H1 (cell line): ENCODE data around the gene CPLANE2. TPM values are rescaled to one million over a fixed set of nuclear protein-coding genes. Genes with fewer than 3 reads are reported as not detected.

Experiments
- CTCF ChIA-PET: fragments of 300-600 bp; sonication (Branson Sonifier 250); formaldehyde crosslinking; loops from one replicate; lab custom pipeline; 2021; ENCODE audit not compliant: partially characterized antibody; lab: Charles Lee
- POLR2A ChIA-PET: fragments of 300-600 bp; sonication (Branson Sonifier 250); formaldehyde crosslinking; loops from one replicate; lab custom pipeline; 2021; ENCODE audit warnings: inconsistent platforms; ENCODE audit not compliant: partially characterized antibody; lab: Charles Lee
- DNase-seq, 2 experiments: peaks; one replicate each; pipeline versions ENCODE4 v3.0.0 to v3.0.0-alpha.2; 2010 to 2022; ENCODE audit warnings: low spot score in 2 of 2, low read depth in 1 of 2, mixed read lengths in 1 of 2
- FAIRE-seq: peaks from 2 replicates; lab custom pipeline; 2011; peaks lifted over from hg19 to GRCh38; lab: Jason Lieb, UNC
- H2AFZ ChIP-seq: 2 replicates; pipeline ENCODE4 v1.8.1; 2012; ENCODE audit warnings: low read length, inconsistent platforms
- H2AK5ac ChIP-seq: 2 replicates; pipeline ENCODE4 v1.6.1; 2013; ENCODE audit warnings: low read depth, low read length
- H2BK120ac ChIP-seq: replicated peaks from 2 replicates; pipeline ENCODE3; 2013; ENCODE audit warnings: low read depth, low read length, inconsistent platforms
- H2BK12ac ChIP-seq: 2 replicates; pipeline ENCODE4 v1.6.1; 2013; ENCODE audit warnings: low read depth, low read length
- H2BK15ac ChIP-seq: 2 replicates; pipeline ENCODE4 v1.6.1; 2013; ENCODE audit warnings: low read length
- H2BK20ac ChIP-seq: 2 replicates; pipeline ENCODE4 v1.6.1; 2013; ENCODE audit warnings: low read length
- H2BK5ac ChIP-seq: 2 replicates; pipeline ENCODE4 v1.6.1; 2013; ENCODE audit warnings: low read depth, low read length
- H3K14ac ChIP-seq: 2 replicates; pipeline ENCODE4 v1.6.1; 2013; ENCODE audit warnings: inconsistent platforms; ENCODE audit not compliant: insufficient read length
- H3K18ac ChIP-seq: 2 replicates; pipeline ENCODE4 v1.6.1; 2013; ENCODE audit warnings: low read length; ENCODE audit errors: extremely low read depth
- H3K23ac ChIP-seq: 2 replicates; pipeline ENCODE4 v1.6.1; 2013; ENCODE audit warnings: inconsistent platforms; ENCODE audit not compliant: insufficient read length
- H3K23me2 ChIP-seq: 2 replicates; pipeline ENCODE4 v1.6.1; 2013; ENCODE audit warnings: low read depth, low read length
- H3K27ac ChIP-seq: 2 replicates; pipeline ENCODE4 v1.6.1; 2011; ENCODE audit warnings: low read depth, low read length, inconsistent platforms
- H3K27me3 ChIP-seq, 4 experiments: replicated peaks in 1 of 4; 1 replicate in 1 of 4; 2 replicates in 3 of 4; pipeline versions ENCODE4 v1.6.1 to v1.8.1; 2011 to 2013; ENCODE audit warnings: low read length in 3 of 4, mild to moderate bottlenecking in 3 of 4, inconsistent platforms in 2 of 4, mixed read lengths in 2 of 4, moderate library complexity in 1 of 4; ENCODE audit not compliant: control insufficient read depth in 3 of 4, insufficient read depth in 3 of 4; ENCODE audit errors: extremely low read depth in 1 of 4
- H3K36me3 ChIP-seq, 4 experiments: 2 replicates each; pipeline versions ENCODE4 v1.6.1 to v1.8.1; 2011 to 2013; ENCODE audit warnings: mild to moderate bottlenecking in 4 of 4, low read length in 3 of 4, moderate library complexity in 2 of 4, control low read depth in 1 of 4, inconsistent platforms in 1 of 4; ENCODE audit not compliant: insufficient read depth in 4 of 4, control insufficient read depth in 2 of 4
- H3K4ac ChIP-seq: replicated peaks from 2 replicates; pipeline ENCODE3; 2013; ENCODE audit warnings: low read length, low read depth, mixed read lengths, inconsistent platforms; ENCODE audit not compliant: insufficient read length
- H3K4me1 ChIP-seq, 4 experiments: replicated peaks in 1 of 4; 1 replicate in 1 of 4; 2 replicates in 3 of 4; pipeline versions ENCODE4 v1.6.1 to v1.8.1; 2011 to 2013; ENCODE audit warnings: low read length in 3 of 4, inconsistent platforms in 2 of 4, mixed read lengths in 1 of 4; ENCODE audit not compliant: insufficient read depth in 4 of 4, control insufficient read depth in 3 of 4
- H3K4me2 ChIP-seq, 2 experiments: 2 replicates each; pipeline versions ENCODE4 v1.6.1 to v1.8.1; 2011 to 2013; ENCODE audit warnings: low read depth in 2 of 2, low read length in 2 of 2, control low read depth in 1 of 2, inconsistent platforms in 1 of 2, mild to moderate bottlenecking in 1 of 2; ENCODE audit not compliant: insufficient read depth in 1 of 2
- H3K4me3 ChIP-seq, 4 experiments: fragments of 200-600, 300-600 bp in 1 of 4; sonication (generic), shearing (Covaris generic), sonication (Bioruptor Twin) in 1 of 4; 2 replicates each; pipeline versions ENCODE4 v1.5.1 to v1.8.1; 2011 to 2016; ENCODE audit warnings: low read length in 4 of 4, low read depth in 3 of 4, control low read depth in 2 of 4, inconsistent platforms in 2 of 4, mild to moderate bottlenecking in 2 of 4, mixed read lengths in 1 of 4, moderate library complexity in 1 of 4; ENCODE audit not compliant: insufficient read depth in 2 of 4; ENCODE audit errors: extremely low read depth in 1 of 4
- H3K56ac ChIP-seq: replicated peaks from 2 replicates; pipeline ENCODE3; 2013; ENCODE audit warnings: low read depth, mild to moderate bottlenecking, mixed read lengths, low read length, inconsistent platforms; ENCODE audit not compliant: insufficient read length
- H3K79me1 ChIP-seq: 2 replicates; pipeline ENCODE4 v1.6.1; 2013; ENCODE audit warnings: low read depth, low read length, control low read depth
- H3K79me2 ChIP-seq, 2 experiments: 2 replicates each; pipeline versions ENCODE4 v1.6.1 to v1.8.1; 2012 to 2013; ENCODE audit warnings: low read length in 2 of 2, mild to moderate bottlenecking in 2 of 2, inconsistent platforms in 1 of 2; ENCODE audit not compliant: insufficient read depth in 2 of 2, control insufficient read depth in 1 of 2
- H3K9ac ChIP-seq, 4 experiments: replicated peaks in 1 of 4; 1 replicate in 1 of 4; 2 replicates in 3 of 4; pipeline versions ENCODE4 v1.6.1 to v1.8.1; 2011 to 2013; ENCODE audit warnings: low read depth in 3 of 4, low read length in 3 of 4, control low read depth in 2 of 4, mild to moderate bottlenecking in 2 of 4, moderate library complexity in 2 of 4, inconsistent platforms in 1 of 4; ENCODE audit errors: extremely low read depth in 1 of 4
- H3K9me3 ChIP-seq, 2 experiments: 2 replicates each; pipeline versions ENCODE4 v1.6.1 to v1.8.1; 2012 to 2013; ENCODE audit warnings: mild to moderate bottlenecking in 2 of 2, moderate library complexity in 2 of 2, control low read depth in 1 of 2, inconsistent platforms in 1 of 2, low read depth in 1 of 2, low read length in 1 of 2, mixed read lengths in 1 of 2; ENCODE audit not compliant: insufficient read depth in 2 of 2
- H4K20me1 ChIP-seq, 2 experiments: replicated peaks in 1 of 2; 2 replicates each; pipeline versions ENCODE3 to v1.8.1; 2011 to 2013; ENCODE audit warnings: inconsistent platforms in 2 of 2, low read length in 2 of 2, mild to moderate bottlenecking in 1 of 2; ENCODE audit not compliant: insufficient read depth in 2 of 2, control insufficient read depth in 1 of 2
- H4K5ac ChIP-seq: 2 replicates; pipeline ENCODE4 v1.6.1; 2013; ENCODE audit warnings: low read length, low read depth, mixed read lengths, inconsistent platforms; ENCODE audit not compliant: insufficient read length
- H4K8ac ChIP-seq: 2 replicates; pipeline ENCODE4 v1.8.0; 2013; ENCODE audit warnings: mild to moderate bottlenecking, moderate library complexity, low read length, inconsistent platforms; ENCODE audit not compliant: insufficient read depth; ENCODE audit errors: extremely low read depth
- H4K91ac ChIP-seq: replicated peaks from 2 replicates; pipeline ENCODE3; 2013; ENCODE audit warnings: low read length, mixed read lengths, inconsistent platforms; ENCODE audit not compliant: insufficient read length
- EZH2 ChIP-seq: fragments of 200-600 bp; sonication (generic); IDR thresholded peaks from 2 replicates; pipeline ENCODE4 v1.7.1; 2012; ENCODE audit warnings: low read depth, mild to moderate bottlenecking, moderate library complexity, low read length, inconsistent platforms; ENCODE audit not compliant: severe bottlenecking
- MAFK ChIP-seq: IDR thresholded peaks from 2 replicates; pipeline ENCODE4 v1.6.1; 2012; ENCODE audit warnings: low read depth, mild to moderate bottlenecking, improper control_type of control experiment, low read length
- NANOG ChIP-seq: IDR thresholded peaks from 2 replicates; pipeline ENCODE4 v1.6.1; 2011; ENCODE audit warnings: low read length, low read depth, mild to moderate bottlenecking, inconsistent platforms; ENCODE audit not compliant: insufficient read depth, poor library complexity, severe bottlenecking
- WGBS, 2 experiments: shearing (Covaris generic) in 1 of 2; methylation state at CpG; one replicate each; pipeline versions ENCODE4 v1.1.6 to v1.1.7; 2013 to 2015; ENCODE audit warnings: low lambda C conversion rate in 2 of 2, mixed read lengths in 2 of 2, inconsistent platforms in 1 of 2, low coverage in 1 of 2, missing lambda C conversion rate in 1 of 2; ENCODE audit not compliant: insufficient replicate concordance in 2 of 2, insufficient coverage in 1 of 2, insufficient read length in 1 of 2; ENCODE audit errors: extremely low coverage in 1 of 2, missing lambda C conversion rate in 1 of 2; 5-methylcytosine and 5-hydroxymethylcytosine counted together
- polyA plus RNA-seq, 7 experiments: library from polyadenylated mRNA; depleted of rRNA in 3 of 7; stranded (reverse) in 5 of 7; unstranded in 2 of 7; fragments of >200 nt in 5 of 7; fragments of 200-250 nt in 2 of 7; gene quantifications; 1 replicate in 5 of 7; 2 replicates in 1 of 7; 4 replicates in 1 of 7; pipeline versions ENCODE4 v1.2.1 to v1.2.3, GENCODE V29; 2011 to 2013; ENCODE audit warnings: missing spikeins in 2 of 7, mixed read lengths in 2 of 7
- total RNA-seq: library from RNA; stranded (reverse); fragmentation: NEBNext Ultra II Directional; extraction: Animal tissue kit (Norgen Biotek cat#: 25700); gene quantifications from 2 replicates; pipeline ENCODE4 v1.2.1, GENCODE V29; 2021

CPLANE2 gene
- total and polyA plus RNA-seq, 2 of the 8 experiments (the other 6 are each of a cell fraction or from before 2014, with no cell fraction given): 2.3 to 2.5 TPM

- Histone ChIP-seq H3K27ac (no peak overlapping the region), H2BK15ac (no peak overlapping the region), H4K5ac (no peak overlapping the region), H3K14ac (no peak overlapping the region), H2BK5ac (no peak overlapping the region), H3K4me3 (no peak overlapping the region), H3K23ac (no peak overlapping the region), H2AFZ (no peak overlapping the region), H4K91ac (no peak overlapping the region), H3K27me3 (no peaks in the 10 kb centered on the region), H2BK12ac (no peak overlapping the region), H3K56ac (no peak overlapping the region), H4K20me1 (peaks cover 2 to 5% of the 10 kb centered on the region in 2 experiments), H2BK120ac (no peak overlapping the region), H2AK5ac (no peak overlapping the region), H3K4me2 (no peak overlapping the region), H3K18ac (no peak overlapping the region), H3K36me3 (peaks cover 0 to 4% (median 0%) of the 10 kb centered on the region in 4 experiments; a peak in 2 of 8 replicates), H3K4ac (no peak overlapping the region), H3K9me3 (no peaks in the 10 kb centered on the region), H3K23me2 (no peaks in the 10 kb centered on the region), H3K79me1 (no peaks in the 10 kb centered on the region), H4K8ac (no peak overlapping the region), H2BK20ac (no peak overlapping the region), H3K4me1 (peaks cover 0 to 3% (median 0%) of the 10 kb centered on the region in 4 experiments; a peak in 1 of 7 replicates), H3K9ac (no peak overlapping the region), H3K79me2 (no peaks in the 10 kb centered on the region)
- TF ChIP-seq NANOG (no peak), EZH2 (peak; percentile 25), MAFK (no peak)
- FAIRE-seq (no peak), DNase-seq (no peak)
- WGBS, 2 experiments: 87% methylated on average over 8 of the region's 8 CpGs; no CpG with 5 or more reads in 1 of the 2 experiments
- ChIA-PET CTCF (interaction anchor here (0.7 to 9.0 kb wide), 28 partner anchors 9 to 205 kb away, joined by 3 to 106 read pairs (median 4); partner anchors contain the start of genes ARHGEF19 and CPLANE2), POLR2A (interaction anchor here (0.7 to 1.4 kb wide), 5 partner anchors 16 to 118 kb away, joined by 3 to 4 read pairs (median 3); no protein-coding TSS in a partner anchor)
Measured at GRCh38 chr1:16244650-16245285, 7.8 kb upstream of the CPLANE2 start.
